HG02938 (cell line): ENCODE measurements around the gene TNFRSF1A.
A peak's percentile ranks its signal among the peaks of the same experiment; 100 is the strongest.

ENCODE experiments used
- ATAC-seq: cut with Tn5 transposase; IDR thresholded peaks from one replicate; pipeline ENCODE4 v1.9.1; 2021; ENCODE audit warnings: mild to moderate bottlenecking, moderate library complexity; ENCODE audit not compliant: unreplicated experiment

TNFRSF1A gene

DNA sequence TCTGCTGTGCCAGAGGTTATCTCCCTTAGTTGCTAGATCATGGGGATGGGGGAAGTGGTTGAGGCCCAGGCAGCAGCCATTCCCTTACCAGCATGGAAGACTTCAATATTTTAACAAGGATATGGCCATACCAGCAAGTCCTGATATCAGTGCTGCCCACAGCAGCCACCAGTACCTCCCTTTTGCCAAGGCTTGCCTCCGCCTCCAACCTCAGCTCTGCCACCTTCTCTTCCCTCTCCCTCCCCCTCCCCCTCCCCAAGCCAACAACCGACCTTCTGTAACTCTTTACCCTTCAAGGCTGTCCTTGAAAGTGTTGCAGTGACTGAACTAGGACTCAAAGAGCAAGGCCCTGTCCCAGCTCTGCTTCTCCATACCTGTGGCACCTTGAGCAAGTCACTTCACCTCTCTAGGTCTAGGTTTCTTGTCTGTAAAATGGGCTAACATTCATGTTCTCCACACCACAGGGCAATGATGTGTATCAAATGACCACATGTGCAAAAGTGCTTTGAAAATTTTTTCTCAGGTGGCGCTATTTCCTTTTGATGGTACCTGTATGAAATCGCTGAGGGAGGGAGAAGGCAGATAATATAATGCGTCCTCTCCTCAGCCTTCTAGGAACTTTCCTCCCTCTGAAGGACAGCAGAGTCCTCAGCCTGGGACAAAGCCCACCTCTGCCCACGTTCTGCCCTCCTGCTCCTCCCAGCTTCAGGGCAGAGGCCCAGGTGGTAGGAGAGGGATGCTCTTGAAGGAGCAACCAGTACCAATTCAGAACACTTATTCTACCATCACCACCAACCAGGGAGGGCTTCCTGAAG, 16.7 kb downstream of the TNFRSF1A start:
- ATAC-seq, result no peak

DNA sequence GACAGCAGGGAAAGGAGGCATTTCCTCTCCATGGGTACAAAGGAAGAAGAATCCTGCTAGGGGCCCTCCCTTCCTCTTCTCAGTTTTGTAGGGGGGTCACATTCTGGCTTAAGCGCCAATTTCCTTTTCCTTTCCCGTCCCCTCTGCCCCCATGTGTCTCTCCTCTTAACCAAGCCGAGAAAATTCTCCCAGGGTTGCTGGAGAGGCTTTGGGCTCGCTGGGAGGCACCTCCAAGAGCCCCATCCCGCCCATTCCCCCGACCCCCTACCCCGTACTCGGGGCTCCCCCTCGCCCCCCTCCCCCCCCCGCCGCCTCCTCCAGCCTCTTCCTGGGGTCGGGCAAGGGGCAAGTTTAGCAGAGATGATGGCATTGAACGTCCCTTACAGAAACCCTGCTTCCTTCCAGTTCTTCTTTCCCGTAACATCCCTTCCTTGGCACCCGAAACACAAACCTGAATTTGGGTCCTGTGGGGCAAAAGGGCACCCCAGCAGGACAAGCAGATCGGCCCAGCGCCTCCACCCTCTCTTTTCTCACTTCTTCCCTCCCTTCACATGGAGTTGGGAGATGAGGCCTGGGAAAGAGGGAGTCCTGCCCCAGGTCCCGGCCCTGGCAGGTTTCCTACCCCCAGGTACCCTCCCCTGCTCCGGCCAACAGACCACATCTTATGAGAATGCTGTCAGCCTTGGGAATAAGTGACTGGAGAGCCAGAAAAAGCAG, 17.7 kb downstream of the TNFRSF1A start:
- no peak for ATAC-seq

- peak; percentile 63 for ATAC-seq
Measured at GRCh38 chr12:6323340-6323994, 18.4 kb downstream of the TNFRSF1A start.

DNA sequence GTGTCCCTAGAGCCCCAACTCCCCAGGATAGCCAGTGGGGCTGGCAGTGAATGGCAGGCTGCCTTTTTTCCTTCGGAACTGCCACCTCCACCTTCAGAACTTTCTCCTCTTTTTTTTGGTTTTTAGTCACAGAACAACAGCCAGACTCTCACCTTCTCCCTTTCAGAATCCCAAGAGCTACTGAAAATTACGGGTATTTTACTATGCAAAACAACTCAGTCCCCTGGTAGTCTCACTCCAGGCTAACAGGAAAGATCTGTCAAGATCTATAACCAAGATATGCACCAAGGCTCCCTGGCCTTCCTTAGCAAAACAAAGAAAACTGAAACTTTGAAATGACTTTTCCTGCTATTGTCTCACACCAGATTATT, 18.9 kb downstream of the TNFRSF1A start:
- peak; percentile 23 for ATAC-seq

GRCh38 chr12:6322352-6322751, 19.5 kb downstream of the TNFRSF1A start:
- no peak for ATAC-seq

- ATAC-seq, result no peak
Measured at GRCh38 chr12:6321905-6322304, 20.0 kb downstream of the TNFRSF1A start.

DNA sequence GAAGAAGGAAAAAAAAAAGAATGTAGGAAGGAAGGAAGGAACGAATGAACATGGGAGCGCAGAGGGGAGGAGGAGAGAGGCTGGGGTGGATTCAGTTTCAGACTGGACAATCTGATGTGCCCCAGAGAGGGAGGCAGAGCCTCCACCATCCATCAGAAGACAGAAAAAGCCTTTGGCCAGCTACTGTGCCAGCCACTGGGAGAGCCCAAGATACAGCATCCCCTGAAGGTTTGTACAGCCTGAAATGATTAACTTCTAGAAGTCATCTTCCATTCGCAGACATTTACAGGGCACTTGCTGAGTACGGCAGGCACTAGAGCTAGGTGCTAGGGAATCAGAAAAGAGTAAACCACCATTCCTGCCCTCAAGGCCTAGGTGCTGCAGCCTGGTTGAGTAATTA, 22.4 kb downstream of the TNFRSF1A start:
- ATAC-seq, result no peak

GRCh38 chr12:6318440-6318879, 23.4 kb downstream of the TNFRSF1A start:
- ATAC-seq, result no peak

DNA sequence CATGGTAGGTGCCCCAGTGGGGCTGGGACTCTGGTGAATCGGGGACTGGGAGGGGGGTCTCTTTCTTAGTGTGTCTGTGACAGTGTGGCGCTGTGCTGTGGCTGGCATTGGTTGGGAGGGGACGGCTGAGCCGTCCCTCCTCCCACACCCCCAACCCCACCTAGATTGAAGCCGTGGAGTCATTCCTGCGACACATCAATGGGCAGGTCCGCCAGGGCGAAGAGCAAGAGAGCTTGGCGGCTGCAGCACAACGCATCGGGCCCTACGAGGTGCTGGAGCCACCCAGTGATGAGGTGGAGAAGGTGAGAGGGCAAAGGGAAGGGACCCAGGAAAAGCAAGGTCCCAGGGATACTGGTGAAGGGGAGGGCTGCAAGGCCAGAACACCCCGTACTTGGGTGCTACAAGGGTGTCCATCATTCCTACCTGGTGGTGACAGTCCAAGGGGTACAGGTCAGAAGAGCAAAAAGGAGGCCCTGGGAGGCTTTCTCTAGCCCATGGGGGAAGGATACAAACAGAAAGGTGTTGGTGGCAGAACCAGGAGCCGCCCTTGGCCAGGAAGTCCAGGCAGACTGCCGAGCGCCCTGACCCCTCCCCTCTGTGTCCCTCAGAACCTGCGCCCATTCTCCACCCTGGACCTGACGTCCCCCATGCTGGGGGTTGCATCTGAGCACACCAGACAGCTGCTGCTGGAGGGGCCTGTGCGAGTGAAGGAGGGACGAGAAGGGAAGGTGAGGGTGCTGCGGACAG, 24.0 kb downstream of the TNFRSF1A start:
- no peak for ATAC-seq

DNA sequence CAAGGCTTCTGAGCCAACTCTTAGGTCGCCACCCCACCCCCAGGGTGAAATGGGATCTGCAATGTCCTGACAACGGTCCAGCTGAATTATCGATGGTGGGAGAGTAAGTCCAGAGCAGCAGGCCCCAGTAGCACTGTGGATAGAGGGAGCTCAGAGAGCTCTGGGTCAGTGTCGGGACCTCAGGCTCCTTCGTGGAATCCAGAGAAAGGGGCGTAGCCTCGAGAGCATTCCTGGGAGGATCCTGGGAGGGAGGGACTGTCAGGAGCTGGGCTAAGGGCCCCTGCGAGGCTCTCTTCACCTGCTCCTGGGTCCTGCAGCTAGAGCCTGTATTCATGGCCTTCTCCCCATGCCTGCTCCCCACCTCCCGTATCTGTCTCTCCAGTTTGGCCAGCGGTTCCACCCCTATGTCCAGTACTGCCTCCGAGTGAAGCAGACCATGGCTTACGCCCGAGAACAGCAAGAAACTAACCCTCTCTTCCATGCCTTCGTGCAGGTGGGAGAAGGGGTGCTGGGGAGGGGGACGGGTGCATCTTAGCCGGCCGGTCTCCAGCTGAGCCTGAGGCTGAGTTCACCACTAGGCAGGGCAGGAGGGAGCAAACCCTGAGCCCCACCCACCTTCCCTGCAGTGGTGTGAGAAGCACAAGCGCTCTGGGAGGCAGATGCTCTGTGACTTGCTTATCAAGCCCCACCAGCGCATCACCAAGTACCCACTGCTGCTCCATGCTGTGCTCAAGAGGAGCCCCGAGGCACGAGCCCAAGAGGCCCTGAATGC, 24.8 kb downstream of the TNFRSF1A start:
- no peak for ATAC-seq

DNA sequence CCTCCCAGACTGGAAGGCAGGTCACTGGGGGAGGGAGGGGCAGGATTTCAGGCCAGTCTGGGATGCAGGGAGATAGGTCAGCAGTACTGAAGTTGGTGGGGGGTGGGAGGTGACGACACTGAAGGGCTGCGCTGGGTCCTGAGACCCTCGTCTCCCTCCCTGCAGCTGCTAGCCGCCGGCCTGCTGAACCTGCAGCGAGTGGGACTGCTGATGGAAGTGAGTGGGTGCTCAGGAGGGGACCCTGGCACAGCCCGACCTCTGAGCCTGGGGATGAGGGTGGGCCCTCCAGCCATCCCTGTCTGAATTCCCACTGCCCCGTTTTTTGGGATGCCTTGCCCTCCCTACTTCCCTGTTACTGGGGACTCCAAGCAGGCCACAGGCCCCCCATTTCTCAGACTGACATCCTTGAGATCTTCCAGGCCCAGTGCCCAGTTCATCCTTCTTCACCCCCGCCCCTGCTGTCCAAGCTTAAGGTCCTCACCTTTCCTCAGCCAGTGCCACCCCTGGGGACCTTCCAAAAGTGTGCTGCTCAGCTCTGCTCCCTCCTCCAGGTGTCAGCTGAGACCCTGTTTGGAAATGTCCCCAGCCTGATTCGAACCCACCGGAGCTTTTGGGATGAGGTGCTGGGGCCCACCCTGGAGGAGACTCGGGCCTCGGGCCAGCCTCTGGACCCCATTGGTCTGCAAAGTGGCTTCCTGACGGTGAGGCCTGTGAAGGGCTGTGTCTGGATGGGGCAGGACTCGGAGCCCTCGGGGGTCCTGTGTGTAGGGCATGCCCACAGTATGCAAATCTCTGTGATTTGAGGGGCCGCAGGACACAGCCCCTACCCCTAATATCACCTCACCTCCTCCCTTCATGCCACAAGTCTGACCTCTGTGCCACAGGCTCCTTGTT, 25.9 kb downstream of the TNFRSF1A start:
- ATAC-seq, result no peak

DNA sequence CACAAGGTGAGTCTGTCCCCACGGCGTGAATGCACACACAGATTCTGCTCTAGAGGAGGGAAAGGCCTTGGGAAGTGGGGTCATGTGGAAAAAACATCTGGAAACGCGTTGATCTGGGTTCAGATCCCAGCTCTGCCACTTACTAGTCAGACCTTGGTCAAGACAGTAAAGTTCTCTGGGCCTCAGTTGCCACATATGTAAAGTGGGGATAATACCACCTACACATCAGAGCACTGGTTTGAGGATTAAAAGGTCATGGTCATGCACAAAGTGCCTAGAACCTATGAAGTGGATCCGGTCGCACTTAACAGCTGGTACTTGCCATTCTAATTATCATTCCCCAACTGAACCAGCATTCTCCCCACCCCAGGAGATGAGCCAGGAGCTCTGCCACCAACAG, 26.7 kb downstream of the TNFRSF1A start:
- ATAC-seq, result no peak

- ATAC-seq, result no peak
Measured at GRCh38 chr12:6314776-6315175, 27.1 kb downstream of the TNFRSF1A start.

GRCh38 chr12:6313326-6313940, 28.4 kb downstream of the TNFRSF1A start:
- no peak for ATAC-seq

GRCh38 chr12:6312529-6313325, 29.1 kb downstream of the TNFRSF1A start:
- ATAC-seq, result no peak

- ATAC-seq, result no peak
Measured at GRCh38 chr12:6311822-6312528, 29.9 kb downstream of the TNFRSF1A start.

DNA sequence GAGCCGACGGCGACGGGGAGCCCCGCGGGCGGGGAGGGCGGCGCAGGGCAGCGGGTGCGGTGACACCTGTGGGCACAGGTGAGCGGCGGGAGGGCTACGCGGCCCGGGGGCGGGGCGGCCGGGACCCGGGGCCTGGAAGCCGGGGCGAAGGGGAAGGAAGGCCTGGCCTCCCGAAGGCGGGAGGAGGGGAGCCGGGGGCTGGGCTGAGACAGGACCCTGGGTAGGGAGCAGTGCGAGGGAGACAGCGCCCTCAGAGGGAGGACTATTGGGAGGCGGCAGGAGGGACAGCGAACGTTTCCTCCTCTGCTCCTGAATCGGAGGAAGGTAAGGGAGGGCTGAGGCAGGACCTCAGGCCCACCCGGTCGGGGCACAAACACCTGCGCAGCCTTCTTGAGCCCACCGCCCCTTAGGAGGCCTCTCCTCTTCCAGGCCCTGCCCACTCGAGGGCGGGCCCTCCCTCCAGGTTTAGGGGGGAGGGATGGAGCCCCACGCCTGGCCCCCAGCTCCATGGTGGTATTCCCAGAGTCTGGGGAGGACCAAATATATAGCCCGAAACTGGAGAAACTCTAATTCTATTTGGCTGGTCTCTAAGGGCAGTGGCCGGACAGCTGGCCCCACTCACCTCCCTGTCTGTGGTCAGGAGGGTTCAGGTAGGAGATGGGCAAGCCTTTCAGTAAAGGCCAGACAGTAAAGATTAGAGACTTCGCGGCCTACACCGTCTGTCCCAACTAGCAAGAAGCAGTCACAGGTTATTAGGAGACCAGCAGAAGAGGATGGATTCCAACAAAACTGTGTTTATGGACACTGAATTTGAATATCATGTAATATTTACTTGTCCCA, 30.9 kb downstream of the TNFRSF1A start:
- ATAC-seq, result no peak
